HepG2 (cell line): ENCODE results near the gene NDUFB8. TPM values are rescaled to one million over a fixed set of nuclear protein-coding genes. Genes with fewer than 3 reads are reported as not detected.
A peak's percentile ranks its signal among the peaks of the same experiment; 100 is the strongest.

Experiments used
- CSRNP2 ChIP-seq: sonication (generic); formaldehyde crosslinking; conservative IDR thresholded peaks from 2 replicates; pipeline ENCODE4 v1.8.0; 2022; ENCODE audit warnings: low read depth, missing genetic modification reagents
- HCFC1 ChIP-seq: fragments of 150-350 bp; IDR thresholded peaks from 2 replicates; pipeline ENCODE4 v1.6.1; 2014; ENCODE audit warnings: low read depth, low read length
- KDM6A ChIP-seq: IDR thresholded peaks from 2 replicates; pipeline ENCODE4 v1.6.1; 2016; ENCODE audit warnings: low read depth
- MYNN ChIP-seq: sonication (generic); formaldehyde crosslinking; IDR thresholded peaks from 2 replicates; pipeline ENCODE4 v1.4.0; 2020; ENCODE audit warnings: mild to moderate bottlenecking, low read depth, missing genetic modification reagents
- NR1H2 ChIP-seq: sonication (generic); formaldehyde crosslinking; IDR thresholded peaks from 2 replicates; pipeline ENCODE4 v1.8.1; 2022; ENCODE audit warnings: low read depth, missing genetic modification reagents, borderline replicate concordance
- POLR2G ChIP-seq: fragments of 200-400 bp; formaldehyde crosslinking; IDR thresholded peaks from 2 replicates; pipeline ENCODE4 v1.6.1; 2018; ENCODE audit warnings: mild to moderate bottlenecking, low read depth, low read length, moderate library complexity
- SRSF9 ChIP-seq: fragments of 200-400 bp; formaldehyde crosslinking; IDR thresholded peaks from 2 replicates; pipeline ENCODE4 v1.6.1; 2018; ENCODE audit warnings: borderline replicate concordance, mild to moderate bottlenecking, low read depth, low read length; ENCODE audit not compliant: insufficient read depth, poor library complexity, severe bottlenecking
- YEATS4 ChIP-seq: sonication (generic); formaldehyde crosslinking; IDR thresholded peaks from 2 replicates; pipeline ENCODE4 v1.4.0; 2020; ENCODE audit warnings: missing genetic modification reagents, borderline replicate concordance
- ZMAT5 ChIP-seq: sonication (generic); formaldehyde crosslinking; IDR thresholded peaks from 2 replicates; pipeline ENCODE4 v1.5.0; 2020; ENCODE audit warnings: mild to moderate bottlenecking, low read depth, missing genetic modification reagents, borderline replicate concordance
- ZNF282 ChIP-seq: fragments of 450-650 bp; IDR thresholded peaks from 2 replicates; pipeline ENCODE4 v1.6.1; 2018; ENCODE audit not compliant: partially characterized antibody
- polyA plus RNA-seq, 8 experiments: library from polyadenylated mRNA; depleted of rRNA in 3 of 8; stranded (reverse) in 7 of 8; unstranded in 1 of 8; fragments of >200 nt; fragmentation: Illumina TruSeq in 4 of 8; extraction: Trizol in 4 of 8; gene quantifications; 2 replicates each; pipeline versions ENCODE4 v1.2.1 to v1.2.3, GENCODE V29; 2011 to 2016; ENCODE audit warnings: low read depth in 4 of 8, missing spikeins in 1 of 8, mixed read lengths in 1 of 8; ENCODE audit not compliant: insufficient read depth in 1 of 8
- total RNA-seq, 5 experiments: library from RNA; depleted of rRNA; stranded (reverse); fragments of >200 nt; fragmentation: Illumina TruSeq; extraction: Trizol; gene quantifications; 2 replicates each; pipeline ENCODE4 v1.2.3, GENCODE V29; 2016; ENCODE audit warnings: low read depth in 1 of 5
- TF ChIP-seq, protein P1 (sequence below): sonication (generic); formaldehyde crosslinking; IDR thresholded peaks from 2 replicates; pipeline ENCODE4 v1.5.1; 2020; ENCODE audit warnings: mild to moderate bottlenecking, missing genetic modification reagents, moderate library complexity
- TF ChIP-seq, protein P2 (sequence below): sonication (generic); formaldehyde crosslinking; IDR thresholded peaks from 2 replicates; pipeline ENCODE4 v1.5.0; 2020; ENCODE audit warnings: mild to moderate bottlenecking, missing genetic modification reagents

The NDUFB8 gene
- total and polyA plus RNA-seq, 2 of the 13 experiments (the other 11 are each of a cell fraction or from before 2014, with no cell fraction given) = 210 to 216 TPM

GRCh38 chr10:100482181-100482833 lies 47.4 kb downstream of the NDUFB8 start (continued):
- no peak for TF ChIP-seq SRSF9
- no peak for TF ChIP-seq KDM6A (CRISPR knock-in tag)
- TF ChIP-seq ZNF282 = no peak
- no peak for TF ChIP-seq HCFC1
- TF ChIP-seq MYNN (CRISPR knock-in tag) = 0 out of 2 replicates have a peak, but pooled peaks have one; percentile 55
- no peak for TF ChIP-seq CSRNP2 (CRISPR knock-in tag)
- TF ChIP-seq ZMAT5 (CRISPR knock-in tag) = no peak
- TF ChIP-seq POLR2G = no peak
- TF ChIP-seq, protein P1, sequence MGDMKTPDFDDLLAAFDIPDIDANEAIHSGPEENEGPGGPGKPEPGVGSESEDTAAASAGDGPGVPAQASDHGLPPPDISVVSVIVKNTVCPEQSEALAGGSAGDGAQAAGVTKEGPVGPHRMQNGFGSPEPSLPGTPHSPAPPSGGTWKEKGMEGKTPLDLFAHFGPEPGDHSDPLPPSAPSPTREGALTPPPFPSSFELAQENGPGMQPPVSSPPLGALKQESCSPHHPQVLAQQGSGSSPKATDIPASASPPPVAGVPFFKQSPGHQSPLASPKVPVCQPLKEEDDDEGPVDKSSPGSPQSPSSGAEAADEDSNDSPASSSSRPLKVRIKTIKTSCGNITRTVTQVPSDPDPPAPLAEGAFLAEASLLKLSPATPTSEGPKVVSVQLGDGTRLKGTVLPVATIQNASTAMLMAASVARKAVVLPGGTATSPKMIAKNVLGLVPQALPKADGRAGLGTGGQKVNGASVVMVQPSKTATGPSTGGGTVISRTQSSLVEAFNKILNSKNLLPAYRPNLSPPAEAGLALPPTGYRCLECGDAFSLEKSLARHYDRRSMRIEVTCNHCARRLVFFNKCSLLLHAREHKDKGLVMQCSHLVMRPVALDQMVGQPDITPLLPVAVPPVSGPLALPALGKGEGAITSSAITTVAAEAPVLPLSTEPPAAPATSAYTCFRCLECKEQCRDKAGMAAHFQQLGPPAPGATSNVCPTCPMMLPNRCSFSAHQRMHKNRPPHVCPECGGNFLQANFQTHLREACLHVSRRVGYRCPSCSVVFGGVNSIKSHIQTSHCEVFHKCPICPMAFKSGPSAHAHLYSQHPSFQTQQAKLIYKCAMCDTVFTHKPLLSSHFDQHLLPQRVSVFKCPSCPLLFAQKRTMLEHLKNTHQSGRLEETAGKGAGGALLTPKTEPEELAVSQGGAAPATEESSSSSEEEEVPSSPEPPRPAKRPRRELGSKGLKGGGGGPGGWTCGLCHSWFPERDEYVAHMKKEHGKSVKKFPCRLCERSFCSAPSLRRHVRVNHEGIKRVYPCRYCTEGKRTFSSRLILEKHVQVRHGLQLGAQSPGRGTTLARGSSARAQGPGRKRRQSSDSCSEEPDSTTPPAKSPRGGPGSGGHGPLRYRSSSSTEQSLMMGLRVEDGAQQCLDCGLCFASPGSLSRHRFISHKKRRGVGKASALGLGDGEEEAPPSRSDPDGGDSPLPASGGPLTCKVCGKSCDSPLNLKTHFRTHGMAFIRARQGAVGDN = peak; percentile 81
- 0 out of 2 replicates have a peak, but pooled peaks have one; percentile 42 for TF ChIP-seq YEATS4
- TF ChIP-seq, protein P2, sequence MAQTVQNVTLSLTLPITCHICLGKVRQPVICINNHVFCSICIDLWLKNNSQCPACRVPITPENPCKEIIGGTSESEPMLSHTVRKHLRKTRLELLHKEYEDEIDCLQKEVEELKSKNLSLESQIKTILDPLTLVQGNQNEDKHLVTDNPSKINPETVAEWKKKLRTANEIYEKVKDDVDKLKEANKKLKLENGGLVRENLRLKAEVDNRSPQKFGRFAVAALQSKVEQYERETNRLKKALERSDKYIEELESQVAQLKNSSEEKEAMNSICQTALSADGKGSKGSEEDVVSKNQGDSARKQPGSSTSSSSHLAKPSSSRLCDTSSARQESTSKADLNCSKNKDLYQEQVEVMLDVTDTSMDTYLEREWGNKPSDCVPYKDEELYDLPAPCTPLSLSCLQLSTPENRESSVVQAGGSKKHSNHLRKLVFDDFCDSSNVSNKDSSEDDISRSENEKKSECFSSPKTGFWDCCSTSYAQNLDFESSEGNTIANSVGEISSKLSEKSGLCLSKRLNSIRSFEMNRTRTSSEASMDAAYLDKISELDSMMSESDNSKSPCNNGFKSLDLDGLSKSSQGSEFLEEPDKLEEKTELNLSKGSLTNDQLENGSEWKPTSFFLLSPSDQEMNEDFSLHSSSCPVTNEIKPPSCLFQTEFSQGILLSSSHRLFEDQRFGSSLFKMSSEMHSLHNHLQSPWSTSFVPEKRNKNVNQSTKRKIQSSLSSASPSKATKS (CRISPR knock-in tag) = no peak
- TF ChIP-seq NR1H2 = no peak
- TF ChIP-seq, all 625 proteins: peak for 114
